IPS-20b (cell line): Measurements from ENCODE around the gene MED25.

Experiments used
- H3K27ac ChIP-seq: one replicate; pipeline ENCODE4 v1.5.1; 2013; ENCODE audit warnings: low read length
- H3K27me3 ChIP-seq: 2 replicates; pipeline ENCODE4 v1.6.1; 2013; ENCODE audit warnings: mild to moderate bottlenecking, low read length, inconsistent platforms; ENCODE audit not compliant: insufficient read depth
- H3K36me3 ChIP-seq: 2 replicates; pipeline ENCODE4 v1.6.1; 2013; ENCODE audit warnings: low read depth, mild to moderate bottlenecking, inconsistent platforms, low read length, moderate library complexity; ENCODE audit not compliant: insufficient read depth
- H3K4me1 ChIP-seq: 2 replicates; pipeline ENCODE4 v1.6.1; 2013; ENCODE audit warnings: mild to moderate bottlenecking, control low read depth, inconsistent platforms, low read length, moderate library complexity; ENCODE audit not compliant: insufficient read depth
- H3K4me3 ChIP-seq: 2 replicates; pipeline ENCODE4 v1.5.1; 2013; ENCODE audit warnings: mild to moderate bottlenecking, low read length, inconsistent platforms
- H3K9ac ChIP-seq: 2 replicates; pipeline ENCODE4 v1.6.1; 2013; ENCODE audit warnings: low read depth, mild to moderate bottlenecking, inconsistent platforms, low read length, moderate library complexity
- H3K9me3 ChIP-seq: 2 replicates; pipeline ENCODE4 v1.6.1; 2013; ENCODE audit warnings: mild to moderate bottlenecking, low read depth, low read length, inconsistent platforms; ENCODE audit not compliant: insufficient read depth

Gene MED25

DNA sequence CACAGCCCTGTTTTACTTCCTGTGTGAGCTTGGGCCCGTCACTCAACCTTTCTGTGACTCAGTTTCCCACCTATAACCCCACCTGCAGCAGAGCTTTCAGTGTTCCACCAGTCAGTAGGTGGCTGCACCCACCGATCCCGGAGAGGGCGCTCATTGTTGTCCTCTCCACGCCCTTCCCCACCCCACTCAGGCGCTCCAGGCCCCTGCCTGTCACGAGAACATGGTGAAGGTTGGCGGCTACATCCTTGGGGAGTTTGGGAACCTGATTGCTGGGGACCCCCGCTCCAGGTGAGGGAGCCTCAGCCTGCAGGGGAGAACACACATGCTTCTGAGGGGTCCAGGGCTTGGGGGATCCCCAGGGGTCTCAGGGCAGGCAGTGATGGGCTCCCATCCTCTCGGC, 17.3 kb upstream of the MED25 start:
- no peak overlapping the region for H3K4me3 ChIP-seq
- H3K9me3 ChIP-seq, result no peaks in the 10 kb centered on the region
- H3K36me3 ChIP-seq, result peaks cover 43% of the 10 kb centered on the region
- H3K9ac ChIP-seq, result no peak overlapping the region
- no peak overlapping the region for H3K27ac ChIP-seq
- H3K27me3 ChIP-seq, result no peaks in the 10 kb centered on the region
- H3K4me1 ChIP-seq, result no peaks in the 10 kb centered on the region; the same call in 1 of the 2 replicates

DNA sequence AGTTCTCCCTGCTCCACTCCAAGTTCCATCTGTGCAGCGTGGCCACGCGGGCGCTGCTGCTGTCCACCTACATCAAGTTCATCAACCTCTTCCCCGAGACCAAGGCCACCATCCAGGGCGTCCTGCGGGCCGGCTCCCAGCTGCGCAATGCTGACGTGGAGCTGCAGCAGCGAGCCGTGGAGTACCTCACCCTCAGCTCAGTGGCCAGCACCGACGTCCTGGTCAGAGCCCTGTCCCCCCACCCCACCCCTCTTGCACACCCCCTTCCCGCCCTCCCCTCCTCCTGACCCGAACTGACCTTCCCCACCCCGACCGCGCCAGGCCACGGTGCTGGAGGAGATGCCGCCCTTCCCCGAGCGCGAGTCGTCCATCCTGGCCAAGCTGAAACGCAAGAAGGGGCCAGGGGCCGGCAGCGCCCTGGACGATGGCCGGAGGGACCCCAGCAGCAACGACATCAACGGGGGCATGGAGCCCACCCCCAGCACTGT, 16.6 kb upstream of the MED25 start:
- H3K9ac ChIP-seq, result no peak overlapping the region

DNA sequence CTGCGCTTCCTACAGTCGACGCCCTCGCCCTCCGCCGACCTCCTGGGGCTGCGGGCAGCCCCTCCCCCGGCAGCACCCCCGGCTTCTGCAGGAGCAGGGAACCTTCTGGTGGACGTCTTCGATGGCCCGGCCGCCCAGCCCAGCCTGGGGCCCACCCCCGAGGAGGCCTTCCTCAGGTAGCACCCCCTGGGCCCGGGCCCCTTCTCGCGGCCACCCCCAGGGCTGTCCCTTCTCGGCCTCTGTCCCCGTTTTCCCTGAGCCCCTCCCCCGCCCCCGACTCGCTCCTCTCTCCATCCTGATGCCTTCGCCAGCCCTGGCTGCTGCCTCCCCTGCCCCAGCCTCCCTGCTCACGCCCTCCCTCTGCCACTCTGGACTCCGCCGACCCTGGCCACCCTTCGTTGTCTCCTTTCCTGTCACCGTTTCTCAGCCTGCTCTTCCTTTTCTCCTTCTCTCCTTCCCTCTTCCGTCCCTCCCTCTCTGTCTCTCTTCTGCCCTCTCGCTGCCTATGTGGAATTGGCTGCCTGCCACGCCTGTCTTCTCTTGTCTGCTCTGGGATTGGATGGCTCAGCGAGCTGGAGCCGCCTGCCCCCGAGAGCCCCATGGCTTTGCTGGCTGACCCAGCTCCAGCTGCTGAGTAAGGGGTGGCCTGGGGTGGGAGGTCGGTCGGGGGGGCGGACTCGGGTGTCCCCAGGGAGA, 16.0 kb upstream of the MED25 start:
- H3K36me3 ChIP-seq, result peaks cover 36% of the 10 kb centered on the region
- peak overlapping the region; percentile 81 for H3K27ac ChIP-seq
- peak overlapping the region; percentile 64; the same call in 1 of the 2 replicates for H3K9ac ChIP-seq
- H3K27me3 ChIP-seq, result no peaks in the 10 kb centered on the region
- no peaks in the 10 kb centered on the region; the same call in 1 of the 2 replicates for H3K4me1 ChIP-seq
- H3K9me3 ChIP-seq, result no peaks in the 10 kb centered on the region
- H3K4me3 ChIP-seq, result peak overlapping the region; percentile 65

More for the DNA sequence above, 16.6 kb upstream of the MED25 start:
- Histone ChIP-seq H3K4me3 (peak overlapping the region; percentile 65; the same call in 1 of the 2 replicates), H3K4me1 (no peaks in the 10 kb centered on the region; the same call in 1 of the 2 replicates), H3K27ac (no peak overlapping the region), H3K9me3 (no peaks in the 10 kb centered on the region), H3K36me3 (peaks cover 40% of the 10 kb centered on the region), H3K27me3 (no peaks in the 10 kb centered on the region)

DNA sequence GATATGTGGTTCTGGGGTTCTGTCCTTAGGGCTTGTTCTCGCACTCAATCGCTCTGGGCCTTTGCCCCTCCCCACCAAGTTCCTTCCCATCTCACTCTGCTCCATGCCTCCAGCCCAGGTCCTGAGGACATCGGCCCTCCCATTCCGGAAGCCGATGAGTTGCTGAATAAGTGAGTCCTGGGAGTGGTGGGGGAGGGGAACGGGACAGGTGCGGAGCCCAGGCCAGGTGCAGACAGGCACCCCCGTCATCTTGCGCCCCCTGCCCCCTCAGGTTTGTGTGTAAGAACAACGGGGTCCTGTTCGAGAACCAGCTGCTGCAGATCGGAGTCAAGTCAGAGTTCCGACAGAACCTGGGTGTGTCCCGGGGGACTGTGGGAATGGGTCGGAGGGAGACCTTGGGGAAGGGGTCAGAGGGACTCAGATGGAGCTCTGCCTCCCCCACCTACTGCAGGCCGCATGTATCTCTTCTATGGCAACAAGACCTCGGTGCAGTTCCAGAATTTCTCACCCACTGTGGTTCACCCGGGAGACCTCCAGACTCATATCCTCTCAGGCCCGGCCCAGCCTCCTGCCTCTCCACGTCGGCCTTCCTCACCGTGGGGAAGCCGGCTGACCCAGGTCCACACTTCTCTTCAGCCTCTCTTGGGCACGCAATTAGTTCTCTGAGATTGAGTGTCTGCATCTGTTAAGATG, 15.1 kb upstream of the MED25 start:
- Histone ChIP-seq H3K36me3 (peaks cover 43% of the 10 kb centered on the region), H3K4me1 (no peaks in the 10 kb centered on the region; the same call in 1 of the 2 replicates), H3K9me3 (no peaks in the 10 kb centered on the region), H3K9ac (peak overlapping the region; percentile 64; the same call in 1 of the 2 replicates), H3K27ac (peak overlapping the region; percentile 81), H3K27me3 (no peaks in the 10 kb centered on the region), H3K4me3 (peak overlapping the region; percentile 65; the same call in 1 of the 2 replicates)

DNA sequence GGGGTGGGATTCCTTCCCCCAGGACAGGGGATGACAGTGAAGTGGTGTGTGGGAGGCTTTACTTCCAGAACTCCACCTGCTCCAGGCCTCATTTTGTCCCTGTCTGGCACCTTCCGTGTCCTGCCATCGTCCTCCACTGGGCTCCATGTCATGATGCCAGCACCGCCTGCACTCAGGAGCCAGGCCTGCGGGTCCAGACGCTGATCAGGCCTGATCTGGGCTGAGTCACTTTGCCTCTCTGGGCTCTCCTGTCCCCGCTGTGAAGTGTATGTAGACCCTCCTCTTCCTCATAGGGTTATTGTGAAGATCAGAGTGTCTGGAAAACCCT, 14.6 kb upstream of the MED25 start:
- no peaks in the 10 kb centered on the region; the same call in 1 of the 2 replicates for H3K4me1 ChIP-seq
- H3K27ac ChIP-seq, result no peak overlapping the region
- no peaks in the 10 kb centered on the region for H3K27me3 ChIP-seq
- no peaks in the 10 kb centered on the region for H3K9me3 ChIP-seq
- peaks cover 44% of the 10 kb centered on the region for H3K36me3 ChIP-seq
- no peak overlapping the region for H3K9ac ChIP-seq
- no peak overlapping the region for H3K4me3 ChIP-seq

DNA sequence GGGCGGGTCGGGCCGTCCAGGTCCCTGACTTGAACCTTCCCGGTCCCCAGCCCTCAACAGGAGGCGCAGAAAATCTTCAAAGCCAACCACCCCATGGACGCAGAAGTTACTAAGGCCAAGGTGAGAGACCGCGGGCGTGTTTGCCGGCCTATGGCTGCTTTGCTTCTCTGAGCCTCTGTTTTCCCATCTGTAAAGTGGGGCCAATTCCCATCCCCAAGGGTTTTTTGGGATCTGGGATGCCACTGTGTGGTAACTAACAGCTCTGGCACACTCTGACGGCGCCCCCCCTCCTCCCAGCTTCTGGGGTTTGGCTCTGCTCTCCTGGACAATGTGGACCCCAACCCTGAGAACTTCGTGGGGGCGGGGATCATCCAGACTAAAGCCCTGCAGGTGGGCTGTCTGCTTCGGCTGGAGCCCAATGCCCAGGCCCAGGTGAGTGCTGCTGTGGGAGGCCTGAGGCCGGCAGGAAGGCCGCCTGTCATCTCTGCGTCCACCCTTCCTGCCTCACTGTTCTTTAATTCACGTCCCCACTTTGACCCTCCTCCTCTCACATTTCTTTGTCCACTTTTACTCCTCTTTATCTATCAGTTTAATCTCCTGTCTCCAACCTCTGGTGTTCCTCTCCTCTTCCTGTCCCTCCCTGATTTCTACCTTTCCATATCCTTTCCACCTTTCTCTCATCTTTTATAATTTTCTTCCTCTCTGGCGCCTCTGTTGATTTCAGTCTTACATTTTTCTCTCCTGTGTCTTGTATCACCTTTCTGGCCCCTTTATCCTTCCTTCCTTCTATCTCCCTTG, 12.1 kb upstream of the MED25 start:
- Histone ChIP-seq H3K4me3 (no peak overlapping the region), H3K9ac (no peak overlapping the region), H3K9me3 (no peaks in the 10 kb centered on the region), H3K4me1 (peaks cover 7% of the 10 kb centered on the region), H3K27me3 (peaks cover 4% of the 10 kb centered on the region; the same call in 1 of the 2 replicates), H3K27ac (no peak overlapping the region), H3K36me3 (peaks cover 28% of the 10 kb centered on the region)

- peaks cover 4% of the 10 kb centered on the region; the same call in 1 of the 2 replicates for H3K27me3 ChIP-seq
- no peak overlapping the region for H3K9ac ChIP-seq
- H3K36me3 ChIP-seq, result peaks cover 28% of the 10 kb centered on the region
- no peak overlapping the region for H3K4me3 ChIP-seq
- peaks cover 7% of the 10 kb centered on the region for H3K4me1 ChIP-seq
- H3K9me3 ChIP-seq, result no peaks in the 10 kb centered on the region
- no peak overlapping the region for H3K27ac ChIP-seq
Measured at GRCh38 chr19:49806620-49806959, 11.5 kb upstream of the MED25 start.

- Histone ChIP-seq H3K36me3 (peaks cover 28% of the 10 kb centered on the region), H3K27me3 (peaks cover 4% of the 10 kb centered on the region; the same call in 1 of the 2 replicates), H3K4me1 (peaks cover 10% of the 10 kb centered on the region), H3K9me3 (no peaks in the 10 kb centered on the region), H3K4me3 (no peak overlapping the region), H3K27ac (no peak overlapping the region), H3K9ac (no peak overlapping the region)
Measured at GRCh38 chr19:49807058-49807903, 10.8 kb upstream of the MED25 start.

- peaks cover 26% of the 10 kb centered on the region for H3K36me3 ChIP-seq
- no peak overlapping the region for H3K27ac ChIP-seq
- H3K4me3 ChIP-seq, result peak overlapping the region; percentile 55; the same call in 1 of the 2 replicates
- peaks cover 13% of the 10 kb centered on the region for H3K4me1 ChIP-seq
- H3K27me3 ChIP-seq, result peaks cover 4% of the 10 kb centered on the region; the same call in 1 of the 2 replicates
- peak overlapping the region; percentile 63; the same call in 1 of the 2 replicates for H3K9ac ChIP-seq
- H3K9me3 ChIP-seq, result no peaks in the 10 kb centered on the region
Measured at GRCh38 chr19:49807904-49808675, 10.0 kb upstream of the MED25 start.

- Histone ChIP-seq H3K27me3 (peaks cover 4% of the 10 kb centered on the region; the same call in 1 of the 2 replicates), H3K4me3 (peak overlapping the region; percentile 77), H3K36me3 (peaks cover 19% of the 10 kb centered on the region), H3K9ac (peak overlapping the region; percentile 67; the same call in 1 of the 2 replicates), H3K9me3 (no peaks in the 10 kb centered on the region), H3K4me1 (peaks cover 13% of the 10 kb centered on the region), H3K27ac (no peak overlapping the region)
Measured at GRCh38 chr19:49808711-49809159, 9.4 kb upstream of the MED25 start.
